Measurements from ENCODE around the gene SLC22A3.
"Not testable (repeated sequence)": the region's sequence is repeated elsewhere in the genome, so short reads cannot be mapped to it uniquely, and the experiment has no call there.

Gene SLC22A3

GRCh38 chr6:160457823-160458222 lies 109.6 kb downstream of the SLC22A3 start:
- TF ChIP-seq, protein P1, sequence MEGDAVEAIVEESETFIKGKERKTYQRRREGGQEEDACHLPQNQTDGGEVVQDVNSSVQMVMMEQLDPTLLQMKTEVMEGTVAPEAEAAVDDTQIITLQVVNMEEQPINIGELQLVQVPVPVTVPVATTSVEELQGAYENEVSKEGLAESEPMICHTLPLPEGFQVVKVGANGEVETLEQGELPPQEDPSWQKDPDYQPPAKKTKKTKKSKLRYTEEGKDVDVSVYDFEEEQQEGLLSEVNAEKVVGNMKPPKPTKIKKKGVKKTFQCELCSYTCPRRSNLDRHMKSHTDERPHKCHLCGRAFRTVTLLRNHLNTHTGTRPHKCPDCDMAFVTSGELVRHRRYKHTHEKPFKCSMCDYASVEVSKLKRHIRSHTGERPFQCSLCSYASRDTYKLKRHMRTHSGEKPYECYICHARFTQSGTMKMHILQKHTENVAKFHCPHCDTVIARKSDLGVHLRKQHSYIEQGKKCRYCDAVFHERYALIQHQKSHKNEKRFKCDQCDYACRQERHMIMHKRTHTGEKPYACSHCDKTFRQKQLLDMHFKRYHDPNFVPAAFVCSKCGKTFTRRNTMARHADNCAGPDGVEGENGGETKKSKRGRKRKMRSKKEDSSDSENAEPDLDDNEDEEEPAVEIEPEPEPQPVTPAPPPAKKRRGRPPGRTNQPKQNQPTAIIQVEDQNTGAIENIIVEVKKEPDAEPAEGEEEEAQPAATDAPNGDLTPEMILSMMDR (IDR thresholded peaks at IDR 0.05; ENCODE audit: control insufficient read depth, extremely low read depth, insufficient read depth) = no peak
- H3K4me3 ChIP-seq (ENCODE audit: low read depth, low read length) = no peak overlapping the region
- no peak for DNase-seq (ENCODE audit: low read depth)

- H3K4me3 ChIP-seq (ENCODE audit: low read depth, low read length) = no peak overlapping the region
- DNase-seq (ENCODE audit: low read depth) = no peak
- TF ChIP-seq, protein P1 (IDR thresholded peaks at IDR 0.05; ENCODE audit: control insufficient read depth, extremely low read depth, insufficient read depth) = no peak
Observed at GRCh38 chr6:160461641-160462040, 113.5 kb downstream of the SLC22A3 start.

DNA sequence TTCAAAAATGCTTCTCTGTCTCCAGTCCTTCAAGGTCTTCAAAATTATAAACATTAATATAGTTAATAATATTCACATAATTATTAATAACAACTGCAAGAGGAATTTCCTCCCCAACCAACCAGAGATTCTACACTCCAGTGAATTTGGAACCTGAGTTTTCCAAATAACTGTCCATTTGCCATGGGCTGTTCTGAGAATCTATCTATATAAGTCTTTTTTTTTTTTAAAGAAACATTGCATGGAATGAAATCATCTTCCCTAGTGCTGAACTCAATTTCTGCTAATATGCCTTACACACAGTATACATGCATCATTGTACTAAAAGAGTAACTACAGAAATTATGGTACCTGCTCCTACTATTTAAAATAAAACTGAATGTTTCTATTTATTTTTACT lies 113.9 kb downstream of the SLC22A3 start:
- no peak for DNase-seq (ENCODE audit: low read depth)
- H3K4me3 ChIP-seq (ENCODE audit: low read depth, low read length) = no peak overlapping the region
- TF ChIP-seq, protein P1 (IDR thresholded peaks at IDR 0.05; ENCODE audit: control insufficient read depth, extremely low read depth, insufficient read depth) = no peak

- DNase-seq (ENCODE audit: low read depth) = no peak
- H3K4me3 ChIP-seq (ENCODE audit: low read depth, low read length) = no peak overlapping the region
- TF ChIP-seq, protein P1 (IDR thresholded peaks at IDR 0.05; ENCODE audit: control insufficient read depth, extremely low read depth, insufficient read depth) = no peak
Observed at GRCh38 chr6:160462551-160463109, 114.5 kb downstream of the SLC22A3 start.

GRCh38 chr6:160464744-160465143 lies 116.6 kb downstream of the SLC22A3 start:
- no peak overlapping the region for H3K4me3 ChIP-seq (ENCODE audit: low read depth, low read length)
- no peak for DNase-seq (ENCODE audit: low read depth)
- TF ChIP-seq, protein P1 (IDR thresholded peaks at IDR 0.05; ENCODE audit: control insufficient read depth, extremely low read depth, insufficient read depth) = no peak

DNA sequence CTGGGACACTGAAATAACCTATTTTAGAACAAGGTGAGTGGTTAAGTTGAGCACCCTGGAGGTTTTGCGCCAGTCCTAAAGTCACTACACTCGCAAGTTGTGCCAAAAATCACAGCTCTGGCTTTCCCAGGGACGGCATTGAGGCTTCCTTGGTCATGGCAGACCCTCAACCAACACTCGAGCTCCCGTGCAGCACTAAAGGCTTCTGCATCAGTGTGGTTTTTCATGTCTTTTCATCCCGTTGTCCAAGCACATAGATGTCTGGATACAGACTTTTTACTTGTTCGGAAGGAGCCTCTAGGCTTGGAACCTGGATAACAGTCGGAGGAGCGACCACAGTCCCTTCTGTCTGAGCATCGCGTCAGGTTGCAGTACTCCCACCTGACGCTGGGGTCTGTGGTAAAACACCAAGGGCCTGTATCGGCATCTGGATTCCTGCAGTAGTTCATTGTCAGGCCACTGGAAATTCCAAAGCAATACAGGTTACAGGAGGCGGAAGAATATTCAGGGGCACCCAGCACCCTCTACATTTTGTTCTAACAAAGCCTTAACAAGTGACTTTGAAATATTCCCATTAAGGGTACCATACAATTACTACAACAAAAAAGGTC lies 119.2 kb downstream of the SLC22A3 start:
- not testable (repeated sequence) for H3K4me3 ChIP-seq (ENCODE audit: low read depth, low read length); DNase-seq (ENCODE audit: low read depth)

GRCh38 chr6:160469153-160469552 lies 121.0 kb downstream of the SLC22A3 start:
- H3K4me3 ChIP-seq (ENCODE audit: low read depth, low read length) = no peak overlapping the region
- no peak for DNase-seq (ENCODE audit: low read depth)
- TF ChIP-seq, protein P1 (IDR thresholded peaks at IDR 0.05; ENCODE audit: control insufficient read depth, extremely low read depth, insufficient read depth) = no peak

DNA sequence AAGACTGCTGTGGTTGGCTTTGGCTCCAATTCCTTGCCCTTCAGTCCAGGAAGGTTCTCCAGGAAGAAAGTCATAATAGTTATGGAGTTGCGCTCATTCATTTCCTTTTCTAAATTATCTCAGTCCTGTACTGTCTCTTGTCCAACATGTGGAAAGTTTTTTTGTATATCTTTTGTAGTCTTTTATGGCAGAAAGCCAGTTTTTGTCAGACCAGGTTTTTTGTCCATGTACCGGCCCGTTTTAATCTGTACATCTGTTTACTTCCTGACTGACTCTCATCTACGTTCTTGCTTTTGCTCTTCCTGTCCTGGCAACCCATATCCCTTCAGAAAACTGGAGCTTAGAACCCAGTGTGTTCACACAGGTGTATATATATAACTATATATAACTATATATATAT lies 127.9 kb downstream of the SLC22A3 start:
- H3K4me3 ChIP-seq (ENCODE audit: low read depth, low read length) = not testable (repeated sequence)

DNA sequence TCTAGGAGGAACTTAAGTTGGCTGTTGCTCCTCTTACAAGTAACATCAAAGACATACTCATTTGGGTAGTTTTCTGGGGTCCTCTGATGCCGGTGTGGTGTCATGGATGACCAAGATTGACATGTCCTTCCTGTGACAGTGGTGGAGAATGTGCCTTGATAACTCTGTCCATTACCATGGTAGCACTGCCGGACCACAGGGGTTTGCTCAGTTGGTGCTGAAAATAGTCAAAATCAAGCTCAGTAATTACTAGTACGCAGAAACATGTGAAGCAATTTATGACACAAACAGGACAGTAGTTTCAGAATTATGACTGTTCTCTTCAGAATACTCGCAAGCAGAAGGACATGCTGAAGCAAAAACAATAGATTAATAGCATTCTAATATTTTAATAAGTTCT lies 128.9 kb downstream of the SLC22A3 start:
- DNase-seq (ENCODE audit: low read depth); H3K4me3 ChIP-seq (ENCODE audit: low read depth, low read length): not testable (repeated sequence)

More for the DNA sequence above, 127.9 kb downstream of the SLC22A3 start:
- DNase-seq (ENCODE audit: low read depth) = not testable (repeated sequence)
